NCI-H128 (cell line): Measurements from ENCODE around the gene SLC6A6.

Experiments
- DNase-seq: peaks from one replicate; lab custom pipeline; 2025; ENCODE audit not compliant: unreplicated experiment; lab: John Stamatoyannopoulos, UW

The SLC6A6 gene

DNA sequence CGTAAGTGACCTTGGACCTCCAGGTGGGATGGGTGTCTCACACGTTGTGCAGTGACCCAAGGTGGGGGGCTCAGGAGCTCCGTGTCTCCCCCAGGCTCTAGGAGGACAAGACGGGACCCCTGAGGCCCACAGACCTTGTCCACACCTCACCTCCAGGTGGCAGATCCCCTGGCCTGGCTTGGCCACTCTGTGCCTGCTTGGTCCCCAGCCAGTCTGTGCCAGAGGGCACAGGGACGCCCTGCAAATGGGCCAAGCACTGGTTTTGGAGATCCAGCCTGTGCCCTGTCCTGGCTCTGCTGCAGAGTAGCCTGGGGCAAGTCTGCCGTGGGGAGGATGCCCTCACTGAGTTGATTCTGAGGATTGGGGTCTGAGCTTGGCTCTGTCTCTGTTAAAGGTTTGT lies 14.0 kb downstream of the SLC6A6 start:
- DNase-seq = no peak

DNA sequence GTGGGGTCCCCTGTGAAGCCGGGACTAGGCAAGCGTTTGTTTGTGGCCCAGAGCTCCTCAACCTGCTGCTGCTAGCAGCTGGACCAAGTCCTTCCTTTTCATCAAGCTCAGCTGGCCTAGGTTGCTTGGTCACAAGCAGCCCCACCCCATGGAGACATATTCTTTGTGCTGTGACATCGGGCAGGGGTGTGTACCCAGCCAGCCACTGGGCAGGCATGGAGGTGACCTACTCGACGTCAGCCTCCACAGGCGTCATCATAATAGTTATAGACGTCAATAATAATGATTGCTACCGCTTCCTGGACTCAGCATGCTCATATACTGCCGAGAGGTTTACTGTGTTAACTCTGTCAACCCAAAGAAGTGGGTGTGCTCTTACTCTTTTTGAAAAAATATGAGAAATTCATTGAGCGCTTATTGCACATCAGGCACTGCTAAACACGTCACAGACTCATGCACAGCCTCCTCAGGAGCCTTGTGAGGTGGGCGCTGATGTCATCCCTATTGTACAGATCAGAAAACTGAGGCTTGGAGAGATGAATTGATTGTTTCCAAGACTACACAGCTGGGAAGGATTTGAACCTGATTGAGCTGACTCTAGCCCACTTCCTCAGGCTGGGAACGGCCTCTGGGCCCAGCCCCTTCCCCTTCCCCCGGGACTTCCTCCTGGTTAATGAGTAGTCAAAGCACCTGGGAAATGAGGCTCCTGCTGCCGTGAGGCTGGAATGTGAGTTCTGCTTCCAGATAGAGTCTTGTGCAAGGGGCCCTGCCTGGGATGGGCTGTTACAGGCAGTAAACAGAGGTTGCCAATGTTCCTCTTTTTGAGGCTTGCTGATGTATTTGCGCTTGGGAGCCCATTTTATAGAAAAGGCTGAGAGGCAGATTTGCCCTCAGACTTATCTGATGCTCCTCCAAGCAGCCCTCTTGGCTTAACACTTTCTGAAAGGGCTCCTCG lies 16.2 kb downstream of the SLC6A6 start:
- DNase-seq = no peak

DNA sequence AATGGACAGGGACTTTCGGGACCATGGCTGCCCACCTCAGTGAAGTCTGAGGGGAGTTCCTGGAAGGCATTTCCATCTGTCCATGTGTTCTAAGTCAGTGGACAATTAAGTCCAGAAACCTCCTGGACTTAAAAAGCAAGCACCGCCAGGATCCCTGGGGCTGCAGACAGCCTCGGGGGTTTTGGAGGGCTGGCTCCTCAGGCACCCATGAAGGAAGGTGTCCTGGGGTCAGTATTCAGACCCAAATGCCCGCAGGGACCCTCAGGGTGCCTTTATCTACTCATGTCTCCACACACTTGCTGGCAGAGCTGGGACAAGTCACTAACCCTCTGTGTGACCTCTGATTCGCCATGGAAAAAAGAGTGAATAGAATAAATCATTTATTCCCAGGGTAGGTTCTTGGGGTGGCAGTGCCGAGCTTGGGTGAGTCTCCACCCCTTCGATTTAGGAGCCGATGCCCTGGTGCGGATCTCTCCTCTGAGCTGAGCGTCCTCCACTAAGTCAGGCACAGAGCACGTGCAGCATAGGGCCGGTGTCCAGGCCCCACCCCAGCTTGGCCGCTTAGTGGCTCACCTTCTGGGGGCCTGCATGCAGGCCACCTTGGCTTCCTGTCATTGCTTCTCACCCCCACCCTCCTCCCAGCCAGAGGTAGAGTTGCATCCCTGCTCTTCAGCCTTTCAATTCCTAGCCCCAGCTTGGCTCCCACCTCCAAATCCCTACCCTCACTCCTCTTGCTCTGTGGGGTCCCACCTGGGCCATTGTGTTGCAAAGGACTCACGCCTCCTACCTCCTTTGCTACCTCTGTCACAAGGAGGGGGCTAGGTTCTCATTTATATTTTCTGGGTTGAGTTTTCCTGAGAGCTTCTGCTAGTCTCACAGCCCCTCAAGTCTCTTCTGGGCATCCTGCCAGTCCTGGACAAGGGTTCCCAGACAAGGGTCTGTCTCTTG lies 19.9 kb downstream of the SLC6A6 start:
- DNase-seq = no peak

DNA sequence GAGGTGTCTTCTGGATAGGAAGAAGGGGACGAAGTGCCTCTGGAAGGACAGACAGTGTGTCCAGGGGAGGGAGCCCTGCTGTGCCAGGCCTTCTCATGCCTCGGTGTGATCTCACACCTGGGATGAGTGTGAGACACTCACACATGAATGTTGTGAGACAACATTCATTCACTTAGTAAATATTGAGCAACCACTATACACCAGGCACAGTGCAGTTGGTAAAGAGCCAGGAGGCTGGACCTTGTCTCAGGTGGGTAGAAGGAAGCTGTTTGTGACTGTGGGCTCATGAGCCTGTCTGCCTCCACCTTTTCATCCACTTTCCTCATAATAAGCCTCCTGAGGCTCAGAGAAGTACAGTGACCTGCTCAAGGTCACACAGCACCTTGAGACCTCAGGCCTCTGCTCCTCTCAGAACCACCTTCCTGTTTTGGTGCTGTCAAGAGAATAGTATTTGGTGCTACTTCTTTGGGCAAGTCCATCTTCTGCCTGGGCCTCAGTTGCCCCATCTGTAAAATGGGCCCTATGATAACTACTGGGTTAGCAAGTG lies 20.9 kb downstream of the SLC6A6 start:
- DNase-seq = no peak

DNA sequence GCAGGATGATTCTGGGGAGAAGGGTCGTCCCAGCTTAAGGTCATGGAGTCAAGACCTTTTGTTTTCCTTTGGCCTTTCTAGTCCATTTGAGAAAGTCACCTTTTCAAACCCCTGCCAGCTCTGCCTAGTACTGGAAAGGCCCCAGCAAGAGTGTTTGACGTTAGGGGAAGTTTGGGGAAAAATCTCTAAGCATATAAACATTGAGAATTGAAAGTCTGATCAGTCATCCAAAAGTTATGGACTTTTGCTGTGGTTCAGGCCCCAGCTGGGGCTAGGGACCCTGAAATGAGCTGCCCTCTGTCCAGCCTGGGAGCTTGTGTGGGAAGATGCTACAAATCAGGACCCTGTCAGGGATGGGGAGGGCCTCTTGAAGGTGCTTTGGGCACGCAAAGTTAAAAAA lies 21.6 kb downstream of the SLC6A6 start:
- DNase-seq = no peak

DNA sequence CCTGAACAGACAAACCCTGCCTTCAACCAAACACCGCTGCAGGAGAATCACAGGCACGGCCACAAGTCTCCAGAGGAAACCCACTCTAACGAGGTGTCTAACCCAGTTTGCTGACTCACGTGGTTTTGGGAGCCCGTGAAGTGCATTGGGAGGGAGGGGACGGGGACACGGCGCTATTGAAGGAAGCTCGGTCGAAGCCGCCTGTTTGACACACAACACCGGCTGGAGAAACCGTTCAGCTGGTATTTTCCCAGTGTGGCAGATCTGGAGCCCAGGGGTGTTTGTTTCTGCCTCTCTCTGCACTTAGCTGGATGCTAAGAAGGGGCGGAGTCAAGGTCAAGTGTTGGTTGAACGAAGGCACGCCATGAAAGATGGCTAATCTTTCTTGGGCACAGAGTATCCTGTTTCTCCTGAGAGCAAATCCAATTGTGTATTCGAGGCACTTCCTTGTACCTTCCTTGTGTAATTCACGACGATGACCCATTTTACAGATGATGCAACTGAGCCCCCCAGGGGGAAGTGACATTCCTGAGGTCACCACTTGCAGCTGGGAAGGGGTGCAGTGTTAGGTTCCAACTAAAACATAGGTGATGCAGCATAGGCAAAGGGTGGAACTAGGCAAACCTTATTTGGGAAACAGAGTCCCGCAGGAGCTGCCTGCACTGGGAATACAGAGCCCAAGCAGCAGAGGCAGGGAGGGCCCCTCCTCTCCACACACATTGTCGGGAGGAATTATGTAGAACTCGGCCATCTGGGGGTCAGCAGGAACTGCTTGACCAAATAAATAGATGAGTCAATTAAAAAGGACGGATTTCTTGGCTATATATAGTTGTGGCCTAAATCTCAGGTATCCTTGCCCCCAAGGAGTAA lies 22.5 kb downstream of the SLC6A6 start:
- DNase-seq = no peak

DNA sequence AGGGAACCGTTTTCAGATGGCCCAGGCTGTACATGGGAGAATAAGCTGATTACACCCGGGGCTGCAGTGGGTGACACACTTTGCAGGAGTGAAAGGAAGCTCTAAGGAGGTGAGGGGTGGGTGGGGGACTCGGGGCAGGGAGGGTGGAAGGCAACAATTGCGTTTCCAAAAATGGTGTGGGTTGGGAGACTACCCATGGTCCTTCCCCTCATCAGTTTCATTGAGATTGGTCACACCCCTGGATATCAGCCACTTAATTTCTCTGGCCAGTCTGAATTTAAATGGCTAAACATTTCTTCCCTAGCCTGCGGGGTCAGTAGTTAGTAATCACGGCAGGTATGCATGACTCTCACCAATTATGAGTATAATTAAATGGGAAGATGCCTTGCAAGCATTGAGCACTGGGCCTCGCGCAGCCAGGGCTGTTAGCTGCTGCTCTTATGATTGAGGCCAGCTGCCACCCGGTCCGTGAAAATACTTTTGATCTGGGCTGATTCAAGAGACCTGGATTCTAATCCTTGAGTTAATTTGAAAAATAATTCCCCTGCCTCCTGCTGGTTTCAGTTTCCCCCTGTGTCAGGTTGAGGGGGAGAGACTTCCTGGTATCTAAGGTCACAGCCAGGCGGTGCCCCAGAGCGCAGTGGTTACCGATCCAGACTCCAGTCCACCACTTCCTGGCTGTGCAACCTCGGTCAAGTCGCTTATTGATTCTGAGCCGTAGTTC lies 23.3 kb downstream of the SLC6A6 start:
- no peak for DNase-seq

DNA sequence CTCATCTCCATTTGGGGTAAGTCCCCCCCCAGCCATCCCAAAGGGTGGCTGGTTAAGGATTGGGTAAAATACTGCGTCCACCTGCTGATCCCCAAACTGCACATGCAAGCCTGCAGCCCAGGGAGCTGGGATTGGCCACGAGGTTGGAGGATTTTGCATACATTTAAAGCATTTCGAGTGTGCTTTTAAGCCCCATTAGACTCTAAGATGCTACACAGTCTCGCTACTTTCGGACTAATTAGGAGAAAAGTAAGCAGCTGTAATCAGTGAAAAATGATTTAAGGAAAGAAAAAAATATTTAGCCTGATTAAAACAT lies 23.9 kb downstream of the SLC6A6 start:
- no peak for DNase-seq

DNA sequence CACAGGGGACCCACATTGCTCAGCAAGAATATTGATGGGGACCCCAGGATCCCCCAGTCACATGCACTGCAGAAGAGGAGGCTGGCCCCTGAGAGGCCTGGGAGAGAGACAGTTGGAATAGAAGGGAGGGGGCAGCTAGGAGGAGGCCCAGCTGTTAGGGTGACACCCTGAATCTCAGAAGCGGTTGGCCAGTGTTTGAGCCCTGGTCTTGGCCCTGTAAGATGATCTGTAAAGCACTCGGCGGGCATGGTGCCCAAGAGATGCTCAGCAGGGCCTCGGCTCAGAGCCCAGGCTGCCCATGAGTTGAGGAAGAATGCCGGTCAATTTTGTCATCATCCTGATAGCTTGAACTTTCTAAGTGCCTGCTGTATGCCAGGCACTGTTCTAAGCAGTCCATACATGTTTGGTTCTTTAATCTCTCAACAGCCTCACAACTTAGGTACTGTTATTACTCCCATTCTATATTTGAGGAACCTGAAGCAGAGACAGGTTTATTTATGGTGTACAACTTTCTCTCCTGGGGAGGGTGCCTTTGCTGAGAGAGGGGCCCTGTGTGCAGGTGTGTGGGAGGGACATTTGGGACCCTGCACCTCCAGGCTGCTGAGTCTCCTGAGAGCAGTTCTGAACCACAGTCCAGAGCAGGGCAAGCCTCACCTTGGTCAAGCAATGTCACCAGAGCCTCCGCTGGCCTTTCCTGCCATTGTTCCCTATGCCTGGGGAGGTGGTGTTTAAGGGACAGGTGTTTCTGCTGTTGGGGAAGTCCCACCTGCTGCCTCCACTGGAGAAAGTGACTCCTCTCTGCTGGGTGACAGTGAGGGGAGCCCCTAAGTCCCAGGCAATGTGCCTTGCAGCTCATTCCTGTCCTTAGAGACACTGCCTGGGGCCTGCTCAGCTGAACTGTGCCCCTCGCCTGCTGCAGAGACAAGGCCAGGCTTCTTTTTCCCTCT lies 26.0 kb downstream of the SLC6A6 start:
- DNase-seq = no peak

DNA sequence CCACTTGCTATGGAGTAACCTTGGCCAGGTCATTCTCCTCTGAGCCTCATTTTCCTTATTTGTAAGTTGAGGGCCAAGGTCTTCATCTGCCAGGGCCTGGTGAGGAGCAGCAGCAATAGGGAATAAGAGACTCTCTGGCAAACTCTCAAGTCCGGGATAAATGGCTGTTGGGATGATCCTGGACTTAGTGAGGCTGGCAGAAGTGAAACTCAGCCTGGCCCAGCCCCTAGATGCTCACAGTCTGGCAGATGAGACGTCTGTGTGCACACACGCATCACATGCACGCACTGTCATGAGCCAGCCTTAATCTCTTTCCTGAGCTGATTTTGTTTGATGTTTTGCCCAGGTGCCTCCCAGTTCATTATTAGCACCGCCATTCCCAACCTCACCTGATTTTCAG lies 26.8 kb downstream of the SLC6A6 start:
- no peak for DNase-seq

DNA sequence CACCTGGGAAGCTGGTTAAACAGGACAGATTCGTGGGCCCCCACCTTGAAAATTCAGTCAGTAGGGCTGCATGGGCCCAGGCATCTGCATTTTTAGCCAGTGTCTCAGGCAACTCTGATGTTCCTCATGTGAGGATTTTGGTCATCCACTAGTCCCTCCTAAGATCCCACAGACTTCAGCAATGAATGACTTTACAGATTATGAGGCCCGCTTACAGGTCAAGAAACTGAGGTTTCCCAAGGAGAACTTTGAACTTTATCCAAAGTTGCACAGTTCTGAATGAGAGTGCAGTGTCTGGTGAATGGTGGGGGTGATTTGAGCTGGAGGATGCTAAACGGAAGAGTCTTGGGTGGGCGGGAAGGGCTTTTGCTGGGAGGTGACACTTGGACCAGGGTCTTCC lies 27.2 kb downstream of the SLC6A6 start:
- DNase-seq = no peak

DNA sequence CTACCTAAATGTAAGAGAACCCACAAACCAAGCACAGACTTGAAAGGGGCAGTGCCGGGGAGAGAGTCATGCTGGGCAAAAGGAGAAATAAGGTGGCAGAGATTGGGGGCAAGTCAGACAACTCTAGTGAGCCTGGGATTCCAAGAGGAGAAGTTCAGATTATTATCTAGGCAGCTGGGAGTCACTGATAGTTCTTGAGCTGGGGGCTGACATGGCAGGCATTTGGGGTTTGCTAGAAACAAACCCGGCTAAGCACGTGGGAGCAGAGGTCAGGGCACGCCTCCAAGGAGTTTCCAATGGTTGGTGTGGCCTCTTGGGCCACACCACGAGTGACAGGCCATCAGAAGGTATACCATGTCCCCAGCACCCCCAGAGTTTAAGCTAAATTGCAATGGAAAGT lies 27.6 kb downstream of the SLC6A6 start:
- DNase-seq = no peak

DNA sequence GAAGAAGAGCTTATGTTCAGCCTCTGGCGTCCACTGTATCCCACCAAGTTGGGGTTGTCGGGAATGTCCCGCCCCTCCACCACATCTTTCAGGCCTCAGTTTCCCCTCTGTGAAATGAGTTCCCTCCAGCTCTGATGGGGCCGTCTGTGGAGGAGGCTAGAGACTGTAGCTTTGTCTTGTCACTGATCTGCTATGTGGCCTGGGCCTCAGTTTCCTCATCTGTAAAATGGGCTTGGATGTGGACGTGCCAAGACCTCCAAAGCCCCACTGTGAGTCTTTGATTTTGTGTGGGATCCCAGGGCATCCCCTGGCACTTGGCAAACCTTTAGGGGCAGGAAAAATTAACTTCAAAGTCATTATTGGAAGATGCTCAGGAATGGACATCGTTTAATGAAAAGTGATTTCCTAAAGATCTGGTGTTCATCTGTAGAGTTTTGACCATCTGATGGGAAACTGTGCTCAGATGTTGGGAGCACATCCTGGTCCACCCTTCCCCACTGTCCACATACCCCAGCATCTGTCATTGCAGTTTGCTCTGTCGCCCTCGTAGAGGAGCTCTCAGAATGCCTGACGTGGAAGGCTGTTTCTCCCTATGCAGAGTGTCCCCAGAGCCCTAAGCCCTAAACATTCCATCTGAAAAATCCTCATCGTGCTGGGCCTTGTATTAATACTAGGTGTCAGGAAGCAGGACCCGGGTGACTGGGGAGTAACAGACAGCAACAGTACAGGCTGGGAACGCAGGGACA lies 28.5 kb downstream of the SLC6A6 start:
- DNase-seq = no peak

DNA sequence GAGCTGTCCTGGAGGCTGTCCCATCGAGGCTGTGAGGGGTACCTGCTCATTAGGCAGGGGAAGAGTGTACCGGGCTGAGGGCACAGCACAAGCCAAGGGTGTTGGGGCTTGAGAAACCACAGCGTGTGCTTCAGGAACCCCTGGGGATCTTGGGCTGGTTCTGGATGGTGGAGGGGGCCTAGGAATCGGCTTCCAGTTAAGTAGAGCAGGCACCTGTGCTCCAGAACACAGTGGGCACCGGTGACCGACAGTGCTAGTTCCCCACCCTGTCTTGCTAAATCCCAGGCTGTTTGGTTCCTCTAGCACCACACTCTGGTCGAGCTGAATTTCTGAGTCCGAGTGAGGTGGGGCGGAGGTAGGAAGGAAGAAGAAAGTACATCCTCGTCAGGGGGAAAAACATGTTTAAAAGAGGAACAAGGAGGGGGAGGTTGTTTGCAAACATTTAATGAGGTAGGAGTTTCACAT lies 29.1 kb downstream of the SLC6A6 start:
- no peak for DNase-seq

DNA sequence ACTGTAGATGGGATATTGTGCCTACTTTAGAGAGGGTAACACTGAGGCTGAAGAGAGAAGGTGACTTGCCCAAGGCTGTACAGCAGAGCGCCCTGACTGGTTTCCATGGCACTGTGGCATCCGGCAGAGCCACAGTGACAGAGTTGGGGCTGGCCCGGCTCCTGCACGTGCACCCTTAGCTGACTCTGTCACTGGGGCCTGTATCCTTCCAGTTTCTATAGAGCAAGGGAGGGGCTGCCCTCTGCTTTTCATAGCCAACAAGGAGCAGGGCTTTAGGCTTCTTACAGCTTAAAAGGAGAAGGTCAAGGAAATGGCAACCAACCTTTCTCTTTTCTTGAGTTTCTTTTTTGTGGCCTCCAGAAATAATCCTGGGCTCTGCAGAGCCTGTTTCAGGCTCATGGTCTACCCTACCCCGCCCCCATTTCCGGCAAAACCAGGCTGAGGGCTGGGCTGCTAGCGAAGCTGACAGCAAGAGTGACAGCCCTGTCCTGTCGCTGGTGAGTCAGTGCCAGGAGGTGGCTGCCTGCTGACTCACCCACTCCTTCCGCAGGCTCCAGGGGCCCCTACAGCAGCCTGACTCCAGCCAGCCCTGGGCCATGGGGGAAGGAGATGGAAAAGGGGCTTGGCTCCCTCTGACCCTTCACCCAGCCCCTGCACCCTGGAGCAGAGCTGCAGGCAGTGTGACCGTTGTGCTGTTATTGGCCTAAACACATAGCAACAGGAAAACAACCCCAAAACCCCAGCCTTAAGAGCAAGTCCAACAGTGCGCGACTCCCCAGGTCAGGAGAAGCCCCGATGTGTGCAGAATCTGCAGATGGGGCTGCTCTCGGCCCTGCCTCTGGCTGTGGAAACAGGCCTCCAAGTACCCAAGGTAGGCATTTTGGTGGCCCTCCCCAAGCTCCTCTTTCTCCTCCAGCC lies 29.8 kb downstream of the SLC6A6 start:
- DNase-seq = no peak

DNA sequence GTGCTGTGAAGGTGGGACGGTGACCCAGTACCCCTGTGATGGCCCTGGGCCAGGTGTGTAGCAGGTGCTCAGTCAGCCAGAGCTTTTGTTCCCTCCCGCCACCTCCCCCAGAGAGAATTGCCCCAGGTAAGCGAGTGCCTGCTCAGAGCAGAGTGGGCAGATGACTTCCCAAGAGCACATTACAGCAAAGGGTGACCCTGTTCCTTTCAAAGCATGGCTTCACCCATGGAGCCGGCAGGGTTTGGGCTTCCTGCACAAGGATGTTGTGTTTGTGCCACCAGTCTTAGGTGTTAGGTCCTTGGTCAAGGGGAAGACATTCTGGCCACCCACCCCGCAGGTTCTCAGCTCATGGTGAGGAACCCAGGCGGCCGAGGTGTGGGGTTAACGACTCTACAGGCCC lies 30.7 kb downstream of the SLC6A6 start:
- no peak for DNase-seq

DNA sequence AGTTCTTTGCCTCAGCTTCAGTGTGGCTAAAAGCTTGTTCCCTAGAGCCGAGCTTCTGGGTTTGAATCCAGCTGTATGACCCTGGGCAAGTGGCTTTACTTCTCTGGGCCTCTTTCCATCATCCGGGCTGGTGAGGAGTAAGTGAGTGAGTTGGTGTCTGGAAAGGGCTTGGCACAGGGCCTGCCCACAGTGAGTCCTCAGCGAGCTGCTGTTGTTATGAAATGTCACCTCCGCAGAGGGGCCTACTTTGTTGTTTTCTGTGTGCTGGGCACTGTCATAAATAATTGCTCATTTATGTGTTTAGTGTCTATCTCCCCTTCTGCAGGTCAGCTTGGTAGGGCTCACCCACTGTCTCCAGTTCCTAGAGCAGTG lies 31.7 kb downstream of the SLC6A6 start:
- no peak for DNase-seq
